Cardiac septum (tissue), 1 donor: ENCODE data around the gene GIMD1. TPM values are rescaled to one million over a fixed set of nuclear protein-coding genes. Genes with fewer than 3 reads are reported as not detected.
"Not testable (repeated sequence)": the region's sequence is repeated elsewhere in the genome, so short reads cannot be mapped to it uniquely, and the experiment has no call there.

Source experiments
- DNase-seq: peaks from one replicate; pipeline ENCODE4 v3.0.0-alpha.2; 2020; ENCODE audit warnings: low spot score
- intact Hi-C: fragments of 100-400 bp; cut with DNase I; formaldehyde crosslinking; loops from one replicate; pipeline ENCODE4 v1.14.0; 2022
- long read RNA-seq: library from polyadenylated mRNA; unstranded; transcript quantifications from one replicate; pipeline ENCODE4 v2.0.0, GENCODE V29; 2021
- total RNA-seq: library from RNA; stranded (reverse); fragmentation: NEBNext Ultra II Directional; extraction: Animal tissue kit (Norgen Biotek cat#: 25700); gene quantifications from one replicate; pipeline ENCODE4 v1.2.1, GENCODE V29; 2021
- donor health status: DM: no; HTN: no; CAD: no.

GIMD1 gene
- not detected for total RNA-seq
- long read RNA-seq: 0 reads

DNA sequence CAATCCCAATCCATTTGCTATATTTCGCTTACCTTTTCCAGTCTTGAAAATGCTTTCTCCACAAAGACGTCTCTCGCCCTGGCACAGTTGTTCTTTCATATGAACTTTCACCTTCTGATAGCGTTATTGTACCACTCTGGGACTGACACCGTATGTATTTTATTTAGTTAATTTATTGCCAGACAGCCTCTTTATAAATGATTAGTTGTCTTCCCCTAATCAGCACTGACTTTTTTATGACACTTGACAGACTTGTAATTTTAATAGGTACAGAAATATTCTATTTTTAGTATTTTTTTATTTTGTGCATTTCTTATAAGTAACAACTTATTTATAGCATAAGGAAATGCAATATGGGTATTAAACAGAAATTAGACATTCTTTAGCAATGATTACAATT, at the start of gene GIMD1:
GIMD1 (minus strand) TSS at position 101 of the 400 bp plus-strand sequence. CDS start 1,343 bp downstream, outside the sequence.
- intact Hi-C loops: no loop called here
- no peak for DNase-seq

DNA sequence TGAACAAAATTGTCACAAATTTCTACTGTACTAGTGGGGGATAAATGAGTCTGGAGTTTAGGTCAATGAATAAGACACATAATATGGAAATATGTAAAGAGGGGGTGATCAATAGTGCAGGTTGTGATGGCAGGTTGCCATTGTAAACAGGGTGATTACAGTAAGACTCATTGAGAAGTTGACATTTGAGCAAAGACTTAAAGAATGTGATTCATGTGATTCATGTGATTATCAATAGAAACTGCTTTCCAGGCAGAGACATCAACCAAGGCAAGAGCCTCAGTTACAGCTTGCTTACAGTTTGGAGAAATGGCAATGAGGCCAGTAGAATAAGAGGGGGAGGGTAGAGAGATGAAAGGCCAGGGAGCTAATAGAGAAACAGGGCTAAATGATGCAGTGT, 45.8 kb upstream of the GIMD1 start:
- intact Hi-C loops: no loop called here
- no peak for DNase-seq

DNA sequence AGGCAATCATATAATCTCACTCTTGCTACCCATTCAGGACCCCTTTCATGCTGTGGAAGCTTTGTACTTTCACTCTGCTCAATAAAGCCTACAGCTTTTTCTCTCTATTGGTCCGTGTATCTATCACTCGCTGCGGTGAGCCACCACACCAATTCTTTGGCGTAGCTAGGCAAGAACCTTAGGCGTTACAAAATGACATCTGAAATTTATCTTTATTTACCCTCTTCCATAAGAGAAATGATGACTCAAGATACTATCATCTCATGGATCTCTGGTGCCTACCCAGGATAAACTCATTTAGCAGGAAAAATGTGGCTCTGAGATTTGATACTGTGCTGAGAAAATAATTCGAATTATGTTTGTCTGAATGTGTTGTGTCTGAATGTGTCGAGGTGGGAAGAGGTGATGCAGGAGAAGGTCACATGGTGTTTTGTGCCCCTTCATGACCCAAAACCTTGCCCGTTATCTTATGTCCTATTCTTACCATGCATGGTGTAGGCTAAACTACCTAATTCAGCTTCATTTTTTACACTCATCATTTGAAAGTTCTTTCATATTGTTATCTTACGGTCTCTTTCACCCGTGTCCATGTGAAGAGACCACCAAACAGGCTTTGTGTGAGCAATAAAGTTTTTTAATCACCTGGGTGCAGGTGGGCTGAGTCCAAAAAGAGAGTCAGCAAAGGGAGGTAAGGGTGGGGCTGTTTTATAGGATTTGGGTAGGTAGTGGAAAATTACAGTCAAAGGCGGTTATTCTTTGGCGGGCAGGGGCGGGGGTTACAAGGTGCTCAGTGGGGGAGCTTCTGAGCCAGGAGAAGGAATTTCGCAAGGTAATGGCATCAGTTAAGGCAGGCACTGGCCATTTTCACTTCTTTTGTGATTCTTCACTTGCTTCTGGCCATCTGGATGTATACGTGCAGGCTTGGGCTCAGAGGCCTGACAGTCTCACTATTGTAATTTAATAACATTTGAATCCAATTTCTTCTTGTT, 41.6 kb upstream of the GIMD1 start:
- intact Hi-C loops: no loop called here
- DNase-seq: no peak

DNA sequence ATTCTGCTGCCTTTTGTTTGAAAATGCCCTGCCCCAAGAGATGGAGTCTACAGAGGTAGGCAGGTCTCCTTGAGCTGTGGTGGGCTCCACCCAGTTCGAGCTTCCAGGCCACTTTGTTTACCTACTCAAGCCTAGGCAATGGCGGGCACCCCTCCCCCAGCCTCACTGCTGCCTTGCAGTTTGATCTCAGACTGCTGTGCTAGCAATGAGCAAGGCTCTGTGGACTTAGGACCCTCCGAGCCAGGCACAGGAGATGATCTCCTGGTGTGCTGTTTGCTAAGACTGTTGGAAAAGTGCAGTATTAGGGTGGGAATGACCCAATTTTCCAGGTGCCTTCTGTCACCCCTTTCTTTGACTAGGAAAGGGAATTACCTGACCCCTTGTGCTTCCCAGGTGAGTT, 39.4 kb upstream of the GIMD1 start:
- DNase-seq, intact Hi-C loops: not testable (repeated sequence)

DNA sequence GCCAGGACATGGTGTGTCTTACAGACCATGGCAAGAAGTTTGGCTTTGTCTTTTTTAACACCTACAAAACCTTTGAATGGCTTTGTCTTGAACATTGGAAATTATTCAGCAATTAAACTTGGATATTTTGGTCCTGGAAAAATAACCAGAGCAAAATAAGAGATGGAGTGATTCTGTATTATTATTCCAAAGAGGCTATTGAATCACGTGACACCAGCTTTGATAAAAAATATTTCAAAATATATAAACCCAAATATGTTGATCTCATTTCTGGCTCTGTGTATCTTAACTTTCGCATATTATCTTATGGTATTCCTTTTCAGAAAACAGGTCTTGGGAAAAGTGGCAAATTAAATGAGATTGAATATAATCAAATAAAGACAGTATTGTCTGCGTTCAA, 32.6 kb upstream of the GIMD1 start:
- intact Hi-C loops: no loop called here
- no peak for DNase-seq

DNA sequence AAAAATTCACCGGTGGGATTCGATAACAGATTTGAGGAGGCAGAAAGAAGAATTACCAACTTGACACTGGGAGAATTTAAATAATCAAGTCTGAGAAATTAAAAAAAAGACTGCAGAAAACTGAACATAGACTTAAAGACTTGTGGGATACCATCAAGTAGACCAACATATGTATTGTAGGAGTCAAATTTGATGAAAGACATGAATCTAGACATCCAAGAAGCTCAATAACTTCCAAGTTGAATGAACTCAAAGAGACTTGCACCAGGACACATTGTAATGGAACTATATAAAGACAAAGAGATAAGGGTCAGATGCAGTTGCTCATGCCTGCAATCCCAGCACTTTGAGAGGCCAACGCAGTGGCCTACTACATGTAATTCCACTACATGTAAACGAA, 30.3 kb upstream of the GIMD1 start:
- intact Hi-C loops, DNase-seq: not testable (repeated sequence)

DNA sequence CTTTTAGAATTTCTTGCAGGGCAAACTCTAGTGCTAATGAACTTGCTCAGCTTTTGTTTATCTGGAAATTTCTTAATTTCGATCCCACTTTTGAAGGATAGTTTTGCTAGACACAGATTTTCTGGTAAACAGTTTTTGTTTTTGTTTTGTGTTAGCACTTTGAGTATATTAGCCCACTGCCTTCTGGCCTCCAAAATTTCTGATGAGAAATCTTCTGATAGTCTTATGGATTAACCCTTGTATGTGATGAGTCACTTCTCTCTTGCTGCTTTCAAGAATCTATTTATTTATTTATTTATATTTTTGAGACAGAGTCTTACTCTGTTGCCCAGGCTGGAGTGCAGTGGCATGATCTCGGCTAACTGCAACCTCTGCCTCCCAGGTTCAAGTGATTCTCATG, 27.0 kb upstream of the GIMD1 start:
- DNase-seq: no peak
- intact Hi-C loops: no loop called here

DNA sequence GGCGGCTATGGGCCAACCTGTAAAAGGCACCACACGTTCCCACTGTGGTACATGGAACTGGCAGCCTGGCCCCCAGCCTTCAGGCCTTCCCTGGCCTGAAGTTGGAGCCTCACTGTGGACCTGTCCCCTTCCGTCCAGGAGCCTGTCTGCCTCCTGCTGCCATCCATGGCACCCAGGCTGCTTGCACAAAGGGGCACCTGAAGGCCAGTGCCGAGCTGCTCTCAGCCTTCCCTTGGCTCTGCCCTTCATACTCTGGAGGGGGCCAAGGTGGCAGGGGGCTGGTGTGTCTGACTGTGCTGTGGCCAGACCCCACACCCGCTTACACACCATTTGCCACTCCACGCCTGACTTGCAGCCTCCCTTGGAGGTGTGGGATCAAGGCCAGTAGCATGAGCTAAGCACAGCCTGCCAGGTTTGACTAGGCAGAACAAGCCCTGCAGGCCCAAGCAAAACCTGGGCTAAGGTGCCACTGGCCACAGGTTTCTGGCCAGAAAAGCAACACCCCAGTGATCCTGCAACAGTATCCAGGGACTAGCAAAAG, 17.3 kb upstream of the GIMD1 start:
- no peak for DNase-seq
- intact Hi-C loops: no loop called here

DNA sequence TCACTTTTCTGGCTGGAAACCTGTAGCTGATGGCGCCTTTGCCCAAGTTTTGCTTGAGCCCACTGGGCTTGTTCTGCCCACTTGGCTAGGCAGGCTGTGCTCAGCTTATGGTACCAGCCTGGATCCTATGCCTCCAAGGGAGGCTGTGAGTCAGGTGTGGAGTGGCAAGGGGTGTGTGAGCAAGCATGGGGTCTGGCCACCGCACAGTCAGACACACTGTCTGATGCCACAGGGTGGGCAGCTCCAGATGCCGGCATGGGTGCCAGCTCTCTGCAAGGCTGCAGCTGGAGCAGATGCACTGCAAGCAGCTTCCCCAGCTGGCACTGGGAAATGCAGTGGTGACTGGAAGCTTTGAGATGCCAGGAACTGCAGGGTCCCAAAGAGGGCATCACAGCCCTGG, 16.3 kb upstream of the GIMD1 start:
- intact Hi-C loops: no loop called here
- DNase-seq: no peak

DNA sequence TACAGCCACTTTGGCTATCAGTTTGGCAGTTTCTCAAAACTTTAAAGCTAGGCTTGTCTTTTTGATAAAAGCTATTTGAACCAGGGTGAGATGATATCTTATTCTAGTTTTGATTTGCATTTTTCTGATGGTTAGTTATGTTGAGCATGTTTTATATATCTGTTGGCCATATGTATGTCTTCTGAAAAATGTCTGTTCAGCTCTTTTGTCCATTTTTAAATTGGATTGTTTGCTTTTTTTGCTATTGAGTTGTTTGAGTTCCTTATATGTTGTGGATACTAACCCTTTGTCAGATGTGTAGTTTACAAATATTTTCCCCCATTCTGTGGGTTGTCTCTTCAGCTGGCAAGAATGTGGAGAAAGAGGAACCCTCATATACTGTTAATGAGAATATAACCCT, 11.6 kb upstream of the GIMD1 start:
- intact Hi-C loops: no loop called here
- DNase-seq: no peak

DNA sequence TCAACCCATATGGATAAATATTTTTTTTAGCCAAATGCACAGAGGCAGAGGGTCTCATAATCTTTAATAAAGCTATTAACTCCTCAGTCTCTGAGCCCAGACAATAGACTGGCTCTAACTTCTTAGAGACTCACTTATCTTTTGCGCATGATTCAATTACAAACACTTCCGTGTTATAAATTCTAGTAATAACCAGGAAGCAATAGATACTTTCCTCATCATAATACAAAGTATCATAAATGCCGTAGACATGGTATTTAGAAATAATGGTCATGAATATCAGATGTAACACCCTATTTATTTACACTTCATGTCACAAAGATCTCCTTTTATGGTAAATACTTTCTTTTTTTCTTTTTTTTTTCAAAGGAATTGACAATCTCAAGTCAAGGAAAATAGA, 4.4 kb upstream of the GIMD1 start:
- DNase-seq: no peak
- intact Hi-C loops: loop anchor here (5.0 kb wide), 1 partner anchor 129 kb away; no protein-coding TSS in a partner anchor

DNA sequence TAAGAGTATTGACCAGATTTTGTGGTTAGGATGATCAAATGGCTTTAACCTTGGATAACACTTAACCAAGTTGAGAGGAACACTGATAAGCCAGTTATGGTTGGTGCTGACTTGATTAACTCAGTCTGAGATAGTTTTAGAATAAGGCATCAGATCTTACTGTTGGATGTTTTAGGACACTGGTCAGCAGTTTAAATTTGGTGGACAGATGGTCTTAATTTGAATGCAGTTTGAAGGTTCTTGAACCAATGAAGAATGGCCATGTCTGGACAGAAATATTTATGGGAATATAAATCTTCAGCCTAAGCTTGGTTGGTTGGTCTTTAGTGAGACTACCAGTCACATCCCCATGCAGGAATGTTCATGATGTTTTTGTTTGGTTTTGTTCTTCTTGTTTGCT, 2.6 kb upstream of the GIMD1 start:
- intact Hi-C loops: loop anchor here (5.0 kb wide), 1 partner anchor 131 kb away; no protein-coding TSS in a partner anchor
- no peak for DNase-seq

DNA sequence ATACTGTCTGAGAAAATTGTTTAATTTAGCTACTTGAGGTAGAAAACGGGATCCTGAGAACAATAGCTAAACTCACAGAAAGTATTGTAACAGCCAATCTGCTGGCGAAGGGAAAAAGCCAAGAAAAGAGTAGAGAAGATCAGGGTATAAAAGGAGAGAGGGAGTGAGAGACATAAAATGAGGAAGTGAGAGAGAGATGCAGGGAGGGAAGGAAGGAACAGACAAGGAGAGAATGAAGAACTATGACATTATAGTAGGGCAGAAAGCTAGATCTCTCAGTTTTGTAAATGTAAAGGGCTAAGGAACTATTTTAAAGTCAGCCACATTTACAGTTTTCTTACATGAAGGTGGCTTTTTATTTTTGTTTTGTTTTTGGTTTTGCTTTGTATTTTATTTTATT, 1.6 kb upstream of the GIMD1 start:
- no peak for DNase-seq
- intact Hi-C loops: loop anchor here (5.0 kb wide), 1 partner anchor 132 kb away; no protein-coding TSS in a partner anchor

DNA sequence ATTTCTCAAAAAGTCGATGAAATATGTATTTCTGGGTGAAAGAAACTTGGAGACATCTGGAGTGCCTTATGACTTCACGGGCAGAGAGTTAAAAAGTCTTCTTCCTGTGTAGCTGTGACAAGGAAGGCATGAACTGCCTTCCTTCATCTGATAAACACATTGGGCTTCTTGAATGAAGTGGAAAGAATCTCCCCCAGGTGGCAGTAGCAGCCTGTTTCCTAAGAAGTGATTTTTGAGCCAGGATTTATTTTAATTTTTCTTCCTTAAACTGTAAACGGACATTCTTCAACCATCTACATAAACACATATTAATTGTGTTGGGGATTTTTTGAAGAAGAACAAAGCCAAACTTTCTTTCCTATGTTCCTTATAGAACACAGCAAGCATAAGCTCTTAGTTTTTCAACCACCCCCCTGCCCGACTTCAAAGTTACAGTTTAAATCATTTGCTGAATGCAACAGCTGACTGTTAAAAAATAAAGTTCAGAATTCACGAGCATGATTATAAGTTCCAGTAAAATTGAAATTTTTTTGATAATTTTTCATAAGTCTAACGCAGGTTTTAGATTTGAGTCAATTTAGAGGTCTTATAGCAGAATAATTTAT, 980 bp upstream of the GIMD1 start:
- no peak for DNase-seq
- intact Hi-C loops: loop anchor here (5.0 kb wide), 1 partner anchor 133 kb away; no protein-coding TSS in a partner anchor

DNA sequence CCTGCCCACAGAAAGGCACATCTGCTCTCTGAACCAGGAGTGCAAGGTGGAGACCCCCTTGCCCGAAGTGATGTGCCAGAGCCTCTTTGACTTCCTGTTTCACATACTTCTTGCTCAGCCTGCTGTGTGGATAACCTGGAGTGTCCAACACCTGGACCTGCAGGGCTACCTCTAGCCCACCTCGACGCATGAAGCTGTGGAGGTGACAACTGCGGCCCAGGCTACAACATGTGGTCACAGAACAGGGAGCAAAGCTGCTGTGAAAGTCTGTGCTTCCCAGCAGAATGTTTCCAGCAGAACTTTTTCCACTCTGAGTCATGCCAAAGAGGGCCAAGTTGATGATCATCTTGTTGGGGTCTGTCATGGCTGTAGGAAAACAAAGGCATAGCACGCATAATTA, 1.5 kb downstream of the GIMD1 start:
- no peak for DNase-seq
- intact Hi-C loops: no loop called here

DNA sequence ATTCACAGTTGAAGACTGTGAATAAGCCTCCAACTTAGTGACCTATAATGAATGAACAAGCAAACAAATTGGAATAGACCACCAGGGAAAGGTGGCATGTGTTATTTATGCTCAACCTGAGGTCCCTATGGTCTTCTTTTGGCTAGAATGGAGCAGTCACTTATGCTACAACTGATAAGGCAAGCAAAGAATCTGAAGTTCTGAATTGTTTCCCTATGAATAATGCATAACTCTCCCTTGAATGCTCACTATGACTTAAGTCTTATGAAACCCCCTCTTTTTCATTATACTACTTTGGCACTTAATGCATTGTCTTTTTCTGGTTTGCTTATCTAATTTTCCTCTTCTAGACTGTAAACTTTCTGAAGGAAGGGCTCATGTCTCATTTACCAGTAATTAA, 2.6 kb downstream of the GIMD1 start:
- intact Hi-C loops: no loop called here
- DNase-seq: no peak

DNA sequence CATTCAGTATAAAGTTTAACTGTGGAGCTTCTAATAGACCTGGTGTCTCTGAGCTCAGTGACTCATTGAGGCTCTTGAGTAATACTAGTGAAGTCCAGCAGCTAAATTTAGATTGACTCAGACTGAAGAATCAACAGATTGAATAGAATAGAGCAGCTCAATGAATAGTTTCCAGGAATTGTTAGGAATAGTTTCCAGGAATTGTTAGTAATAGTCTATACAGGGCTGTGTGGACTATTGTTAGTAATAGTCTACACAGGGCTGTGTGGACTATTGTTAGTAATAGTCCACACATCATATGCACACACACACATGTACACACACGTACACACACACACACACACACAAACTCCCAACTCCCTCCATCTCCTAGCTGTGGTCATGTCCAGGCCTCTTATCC, 3.0 kb downstream of the GIMD1 start:
- intact Hi-C loops: no loop called here
- no peak for DNase-seq

DNA sequence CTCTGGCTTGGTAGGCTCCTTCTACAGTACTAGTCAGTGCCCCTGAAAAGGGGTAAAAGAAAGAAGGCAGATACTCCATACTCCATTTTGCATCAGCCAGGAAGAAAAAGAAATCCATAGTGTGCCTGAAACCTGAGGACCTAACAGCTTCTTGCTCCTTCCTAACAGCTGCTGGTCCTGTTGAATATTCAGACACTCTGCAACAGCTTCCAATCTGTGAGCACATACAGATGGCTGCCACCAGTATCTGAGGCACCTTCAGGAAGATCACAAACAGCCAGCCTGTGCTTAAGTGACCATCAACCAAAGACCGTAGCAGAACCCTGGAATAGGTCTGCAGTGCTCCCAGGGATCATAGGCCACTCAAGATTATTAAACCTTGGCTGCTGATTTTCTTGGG, 4.3 kb downstream of the GIMD1 start:
- intact Hi-C loops: no loop called here
- no peak for DNase-seq

DNA sequence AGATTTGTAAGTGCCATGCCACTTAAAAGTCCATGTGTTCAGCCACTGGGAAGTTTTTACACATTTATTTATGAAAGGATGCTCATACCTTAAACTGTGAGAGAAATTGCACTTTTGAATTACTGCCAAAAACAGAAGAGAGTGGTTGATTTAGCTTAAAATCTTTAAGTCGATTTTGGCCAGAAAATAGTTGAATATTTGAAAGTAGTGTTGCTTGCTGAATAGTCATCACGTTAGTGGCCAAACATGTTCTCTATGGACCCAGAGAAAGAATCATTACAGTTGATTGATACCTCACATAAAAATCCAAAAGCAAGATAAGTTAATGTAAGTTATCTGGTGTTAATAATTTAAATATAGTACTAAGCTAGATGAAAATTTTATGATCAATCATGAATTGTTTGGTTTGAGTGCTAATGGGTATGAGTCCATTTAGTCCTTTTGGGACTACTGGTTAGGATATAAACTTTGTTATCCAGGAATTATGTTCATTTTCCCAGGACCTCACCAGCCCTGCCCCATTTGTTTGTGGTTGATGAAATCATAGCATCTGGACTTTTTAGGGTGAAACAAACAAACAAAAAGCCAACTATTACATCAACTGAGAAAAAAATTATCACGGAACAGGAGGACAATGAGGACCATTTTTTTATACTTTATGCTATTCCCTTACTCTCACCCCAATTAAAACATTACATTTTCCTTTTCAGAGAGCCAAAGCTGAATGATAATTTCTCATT, 6.3 kb downstream of the GIMD1 start:
- intact Hi-C loops: no loop called here
- no peak for DNase-seq

DNA sequence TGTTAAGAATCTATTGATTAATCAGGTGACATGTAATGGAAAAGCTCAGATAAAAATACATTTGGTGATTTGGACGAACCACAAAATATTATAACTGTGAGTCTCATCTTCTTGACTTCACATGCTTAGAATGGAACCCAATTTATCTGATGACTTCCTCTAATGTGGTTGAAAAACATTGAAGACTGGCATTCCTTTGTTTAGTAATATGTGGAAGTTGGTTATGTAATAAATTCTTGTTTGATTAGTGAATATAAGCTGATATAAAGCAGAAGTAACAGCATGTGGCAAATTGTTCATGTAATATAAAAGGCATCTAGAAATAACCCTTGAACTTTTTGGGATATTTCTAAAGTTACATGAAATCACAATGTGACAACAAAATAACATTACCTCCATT, 9.7 kb downstream of the GIMD1 start:
- intact Hi-C loops: no loop called here
- no peak for DNase-seq
